ENCODE measurements around the gene PITRM1. TPM values are rescaled to one million over a fixed set of nuclear protein-coding genes. Genes with fewer than 3 reads are reported as not detected.

The PITRM1 gene
- total RNA-seq, 1 experiment from 2014 or later, result 47.5 TPM

- DNase-seq (ENCODE audit: low spot score), result no peak
These were observed 69.7 kb downstream of the PITRM1 start for GRCh38 chr10:3102720-3103427.

- no peak for DNase-seq (ENCODE audit: low spot score)
These were observed 71.5 kb downstream of the PITRM1 start for GRCh38 chr10:3100856-3101640.

- no peak for DNase-seq (ENCODE audit: low spot score)
These were observed 72.3 kb downstream of the PITRM1 start for GRCh38 chr10:3100093-3100792.

- peak; percentile 49 for DNase-seq (ENCODE audit: low spot score)
These were observed 73.1 kb downstream of the PITRM1 start for GRCh38 chr10:3099291-3100092.

- no peak for DNase-seq (ENCODE audit: low spot score)
These were observed 73.9 kb downstream of the PITRM1 start for GRCh38 chr10:3098689-3099088.

- DNase-seq (ENCODE audit: low spot score), result no peak
These were observed 75.4 kb downstream of the PITRM1 start for GRCh38 chr10:3097160-3097559.

GRCh38 chr10:3096149-3096548 lies 76.4 kb downstream of the PITRM1 start:
- DNase-seq (ENCODE audit: low spot score), result peak; percentile 45

GRCh38 chr10:3095373-3096139 lies 77.0 kb downstream of the PITRM1 start:
- peak; percentile 94 for DNase-seq (ENCODE audit: low spot score)

- DNase-seq (ENCODE audit: low spot score), result no peak
These were observed 78.0 kb downstream of the PITRM1 start for GRCh38 chr10:3094609-3095036.

GRCh38 chr10:3093996-3094395 lies 78.6 kb downstream of the PITRM1 start:
- no peak for DNase-seq (ENCODE audit: low spot score)

- DNase-seq (ENCODE audit: low spot score), result no peak
These were observed 80.7 kb downstream of the PITRM1 start for GRCh38 chr10:3091921-3092320.

GRCh38 chr10:3090914-3091787 lies 81.4 kb downstream of the PITRM1 start:
- peak; percentile 77 for DNase-seq (ENCODE audit: low spot score)

- no peak for DNase-seq (ENCODE audit: low spot score)
These were observed 82.2 kb downstream of the PITRM1 start for GRCh38 chr10:3090388-3090787.

Other genes starting within 250 kb of the PITRM1 start
- 98.8 and 119 TPM in 2 replicates for gene PFKP, start 105.2 kb downstream of the PITRM1 start, total RNA-seq (2014; rRNA removed; shearing (Covaris generic))

Data from H4 (cell line).